ENCODE results near the gene MGAT4B. TPM values are rescaled to one million over a fixed set of nuclear protein-coding genes. Genes with fewer than 3 reads are reported as not detected.

Gene MGAT4B
- total and polyA plus RNA-seq, 4 donors = 65.0 to 154 (median 82.4) TPM

DNA sequence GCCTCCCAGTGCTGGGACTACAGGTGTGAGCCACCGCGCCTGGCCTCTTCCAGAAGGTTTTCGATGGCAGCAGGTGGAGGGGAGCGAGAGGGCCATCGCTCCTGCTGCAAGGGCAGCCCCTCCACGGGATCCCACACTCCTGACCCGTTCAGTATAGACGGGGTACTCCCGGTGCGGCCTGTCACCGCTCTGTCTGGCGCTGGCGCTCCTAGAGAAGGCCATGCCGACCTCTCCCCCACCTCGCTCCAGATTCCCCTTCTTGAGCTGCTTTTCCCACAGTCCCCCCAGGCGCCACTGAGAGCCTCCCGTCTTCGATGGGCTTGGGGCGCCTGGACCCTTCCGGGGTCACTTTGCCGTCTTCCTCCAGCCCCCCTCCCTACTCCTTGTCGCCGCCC, 9.7 kb upstream of the MGAT4B start:
- no peak for DNase-seq
- TF ChIP-seq, protein P1, sequence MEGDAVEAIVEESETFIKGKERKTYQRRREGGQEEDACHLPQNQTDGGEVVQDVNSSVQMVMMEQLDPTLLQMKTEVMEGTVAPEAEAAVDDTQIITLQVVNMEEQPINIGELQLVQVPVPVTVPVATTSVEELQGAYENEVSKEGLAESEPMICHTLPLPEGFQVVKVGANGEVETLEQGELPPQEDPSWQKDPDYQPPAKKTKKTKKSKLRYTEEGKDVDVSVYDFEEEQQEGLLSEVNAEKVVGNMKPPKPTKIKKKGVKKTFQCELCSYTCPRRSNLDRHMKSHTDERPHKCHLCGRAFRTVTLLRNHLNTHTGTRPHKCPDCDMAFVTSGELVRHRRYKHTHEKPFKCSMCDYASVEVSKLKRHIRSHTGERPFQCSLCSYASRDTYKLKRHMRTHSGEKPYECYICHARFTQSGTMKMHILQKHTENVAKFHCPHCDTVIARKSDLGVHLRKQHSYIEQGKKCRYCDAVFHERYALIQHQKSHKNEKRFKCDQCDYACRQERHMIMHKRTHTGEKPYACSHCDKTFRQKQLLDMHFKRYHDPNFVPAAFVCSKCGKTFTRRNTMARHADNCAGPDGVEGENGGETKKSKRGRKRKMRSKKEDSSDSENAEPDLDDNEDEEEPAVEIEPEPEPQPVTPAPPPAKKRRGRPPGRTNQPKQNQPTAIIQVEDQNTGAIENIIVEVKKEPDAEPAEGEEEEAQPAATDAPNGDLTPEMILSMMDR (IDR thresholded peaks at IDR 0.05; ENCODE audit: control extremely low read depth, extremely low read depth) = no peak
- H3K27ac ChIP-seq (ENCODE audit: low read depth in 1 of 2, low read length in 1 of 2) = no peak overlapping the region

DNA sequence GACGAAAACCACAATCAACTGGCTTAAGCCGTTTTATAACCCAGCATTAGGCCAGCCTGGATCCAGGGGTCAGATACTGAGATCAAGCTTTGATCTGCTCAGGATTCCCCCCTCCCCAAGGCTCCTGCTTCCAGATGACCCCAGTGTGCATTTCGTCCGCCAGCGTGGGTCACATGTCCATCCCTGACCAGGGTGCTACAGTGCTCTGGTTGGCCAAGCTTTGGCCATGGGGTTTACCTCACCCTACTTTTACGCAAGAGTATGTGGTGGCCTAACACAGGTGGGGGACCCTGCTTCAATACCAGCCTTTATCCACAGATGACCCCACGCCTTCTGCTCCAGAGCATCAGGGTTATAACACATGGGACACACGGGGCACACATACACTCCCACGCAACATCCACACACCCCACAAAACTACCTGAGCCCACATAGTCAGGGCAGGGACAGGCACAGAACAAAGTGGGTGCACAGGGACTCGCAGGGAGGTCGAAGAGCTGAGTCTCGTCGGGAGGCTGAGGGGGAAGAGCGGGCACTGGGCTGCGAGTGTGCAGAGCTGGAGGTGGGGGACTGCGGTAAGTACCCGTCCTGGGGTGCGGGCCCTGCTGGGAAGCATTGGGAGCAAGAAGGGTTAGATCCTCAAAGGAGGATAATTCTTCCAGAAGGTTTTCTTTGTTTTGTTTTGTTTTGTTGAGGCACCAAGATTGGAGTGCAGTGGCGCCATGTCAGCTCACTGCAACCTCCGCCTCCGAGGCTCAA, 9.0 kb upstream of the MGAT4B start:
- TF ChIP-seq, protein P1 (IDR thresholded peaks at IDR 0.05; ENCODE audit: control extremely low read depth, extremely low read depth) = no peak
- no peak overlapping the region for H3K4me3 ChIP-seq
- no peak overlapping the region for H3K9ac ChIP-seq (ENCODE audit: insufficient read depth in 1 of 2, low read length in 2 of 2)
- ATAC-seq (ENCODE audit: insufficient read depth, low FRiP score) (no peak), DNase-seq (no peak)
- no peaks in the 10 kb centered on the region for H3K27me3 ChIP-seq (ENCODE audit: control insufficient read depth in 3 of 3, insufficient read depth in 3 of 3, low read length in 2 of 3)
- no peaks in the 10 kb centered on the region for H3K9me3 ChIP-seq (ENCODE audit: control insufficient read depth in 4 of 4, insufficient read depth in 3 of 4, low read length in 3 of 4)
- WGBS, 2 donors = 95 to 97% methylated on average over 21 of the region's 21 CpGs
- peaks cover 0 to 28% (median 12%) of the 10 kb centered on the region in 5 donors for H3K4me1 ChIP-seq (ENCODE audit: control insufficient read depth in 5 of 5, insufficient read depth in 5 of 5, low read length in 5 of 5)
- peaks cover 0 to 13% (median 3%) of the 10 kb centered on the region in 4 donors for H3K36me3 ChIP-seq (ENCODE audit: control insufficient read depth in 4 of 4, insufficient read depth in 4 of 4, low read length in 4 of 4)
- no peak overlapping the region for H3K27ac ChIP-seq (ENCODE audit: low read depth in 1 of 2, low read length in 1 of 2)

More for the DNA sequence above, 9.7 kb upstream of the MGAT4B start:
- Histone ChIP-seq H3K27me3 (ENCODE audit: control insufficient read depth in 3 of 3, insufficient read depth in 3 of 3, low read length in 2 of 3) (no peaks in the 10 kb centered on the region), H3K9ac (ENCODE audit: insufficient read depth in 1 of 2, low read length in 2 of 2) (no peak overlapping the region), H3K9me3 (ENCODE audit: control insufficient read depth in 4 of 4, insufficient read depth in 3 of 4, low read length in 3 of 4) (no peaks in the 10 kb centered on the region), H3K36me3 (ENCODE audit: control insufficient read depth in 4 of 4, insufficient read depth in 4 of 4, low read length in 4 of 4) (peaks cover 0 to 13% (median 3%) of the 10 kb centered on the region in 4 donors), H3K4me3 (no peak overlapping the region), H3K4me1 (ENCODE audit: control insufficient read depth in 5 of 5, insufficient read depth in 5 of 5, low read length in 5 of 5) (peaks cover 0 to 28% (median 12%) of the 10 kb centered on the region in 5 donors)
- ATAC-seq (ENCODE audit: insufficient read depth, low FRiP score) = no peak
- WGBS, 2 donors = 55 to 62% methylated on average over 23 of the region's 23 CpGs

DNA sequence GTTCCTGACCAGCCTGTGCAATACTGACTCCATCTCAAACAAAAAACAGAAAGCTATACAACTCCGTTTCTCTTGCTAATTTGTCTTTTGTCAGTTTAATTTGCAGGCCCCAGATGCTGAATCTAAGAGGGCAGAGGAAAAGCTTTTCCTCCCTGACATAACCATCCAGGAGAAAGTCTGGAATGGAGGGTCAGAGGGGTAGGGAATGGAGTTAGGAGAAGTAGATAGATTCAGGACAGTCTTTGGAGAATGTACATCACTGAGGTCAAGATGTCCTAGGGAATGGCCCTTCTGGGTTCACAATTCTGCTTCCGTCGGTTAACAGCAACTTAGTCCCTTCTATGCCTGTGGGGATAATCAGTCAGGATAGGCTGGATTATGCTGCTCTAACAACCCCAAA, 7.4 kb upstream of the MGAT4B start:
- Histone ChIP-seq H3K4me3 (no peak overlapping the region), H3K36me3 (ENCODE audit: control insufficient read depth in 4 of 4, insufficient read depth in 4 of 4, low read length in 4 of 4) (peaks cover 0 to 13% (median 3%) of the 10 kb centered on the region in 4 donors), H3K4me1 (ENCODE audit: control insufficient read depth in 5 of 5, insufficient read depth in 5 of 5, low read length in 5 of 5) (peaks cover 0 to 17% (median 0%) of the 10 kb centered on the region in 5 donors), H3K27me3 (ENCODE audit: control insufficient read depth in 3 of 3, insufficient read depth in 3 of 3, low read length in 2 of 3) (no peaks in the 10 kb centered on the region), H3K9me3 (ENCODE audit: control insufficient read depth in 4 of 4, insufficient read depth in 3 of 4, low read length in 3 of 4) (no peaks in the 10 kb centered on the region), H3K9ac (ENCODE audit: insufficient read depth in 1 of 2, low read length in 2 of 2) (no peak overlapping the region), H3K27ac (ENCODE audit: low read depth in 1 of 2, low read length in 1 of 2) (no peak overlapping the region)
- WGBS, 2 donors = 86 to 91% methylated on average over 3 of the region's 3 CpGs
- ATAC-seq (ENCODE audit: insufficient read depth, low FRiP score) (no peak), DNase-seq (no peak)
- TF ChIP-seq, protein P1 (IDR thresholded peaks at IDR 0.05; ENCODE audit: control extremely low read depth, extremely low read depth) = no peak

All from lung (tissue), 12 donors.